ENCODE data around the gene OST4. TPM values are rescaled to one million over a fixed set of nuclear protein-coding genes. Genes with fewer than 3 reads are reported as not detected.

The OST4 gene
- total and polyA plus RNA-seq, 10 of the 15 experiments (the other 5 are each of a cell fraction or from before 2014, with no cell fraction given): 270 to 1,543 (median 523) TPM

GRCh38 chr2:27049422-27050280 lies 21.8 kb downstream of the OST4 start (continued):
- no peak; the same call in 1 of the 2 replicates for TF ChIP-seq MXI1 (IDR thresholded peaks at IDR 0.05; ENCODE audit: low read depth, low read length)
- peak; percentile 45 for TF ChIP-seq RUNX3 (IDR thresholded peaks at IDR 0.05; ENCODE audit: low read length)
- peak; percentile 62 for TF ChIP-seq MAX (IDR thresholded peaks at IDR 0.05; ENCODE audit: low read depth, low read length)
- TF ChIP-seq EP300 (IDR thresholded peaks at IDR 0.05; ENCODE audit: borderline replicate concordance in 1 of 2, control insufficient read depth in 1 of 2, low read depth in 2 of 2, low read length in 2 of 2): no peak

- ChIA-PET POLR2A (interaction anchor here (0.8 to 1.4 kb wide), 3 partner anchors 8 to 10 kb away, joined by 4 read pairs; partner anchors contain the start of gene AGBL5), SMC1A (ENCODE audit: uncharacterized antibody, unreplicated experiment) (interaction anchor here (0.8 to 2.8 kb wide), 6 partner anchors 8 to 74 kb away, joined by 3 to 15 read pairs (median 4); partner anchors contain the start of genes AGBL5 and TMEM214), RAD21 (ENCODE audit: unreplicated experiment) (interaction anchor here (0.6 to 4.1 kb wide), 2 partner anchors 8 to 39 kb away, joined by 3 to 31 read pairs; partner anchors contain the start of gene AGBL5), CTCF (interaction anchor here (1.1 kb wide), 1 partner anchor 81 kb away, joined by 3 read pairs; no protein-coding TSS in a partner anchor)
- H4K20me1 ChIP-seq (ENCODE audit: control insufficient read depth, insufficient read depth): no peaks in the 10 kb centered on the region
- ATAC-seq (no peak), DNase-seq (ENCODE audit: low read depth, low spot score) (no peak), FAIRE-seq (peak; percentile 57)
- intact Hi-C loops (cut with micrococcal nuclease; ENCODE audit: unreplicated experiment) (no loop called here), in situ Hi-C loops (cut with MboI) (no loop called here)
- no peak overlapping the region for H3K4me3 ChIP-seq
- no peak overlapping the region for H3K4me2 ChIP-seq (ENCODE audit: control insufficient read depth, insufficient read depth)
- peaks cover 33% of the 10 kb centered on the region for H3K4me1 ChIP-seq (ENCODE audit: control insufficient read depth, insufficient read depth, low read length)
- no peaks in the 10 kb centered on the region for H3K79me2 ChIP-seq (ENCODE audit: control insufficient read depth, insufficient read depth, low read length)
- no peaks in the 10 kb centered on the region for H3K27me3 ChIP-seq (replicated peaks in 1 of 2; ENCODE audit: control insufficient read depth in 2 of 2, insufficient read depth in 2 of 2, low read length in 1 of 2)
- BruUV-seq (replicated peaks): no TSS peak
- H3K9me3 ChIP-seq (replicated peaks; ENCODE audit: control insufficient read depth, insufficient read depth, low read length): no peaks in the 10 kb centered on the region
- H3K36me3 ChIP-seq (ENCODE audit: control insufficient read depth in 2 of 2, insufficient read depth in 2 of 2, low read length in 1 of 2): peaks cover 22 to 27% of the 10 kb centered on the region in 2 experiments
- H2AFZ ChIP-seq (ENCODE audit: control insufficient read depth, low read depth, low read length): no peak overlapping the region
- TF ChIP-seq POLR2A (IDR thresholded peaks at IDR 0.05; ENCODE audit: low read depth, low read length) (peak; percentile 54; the same call in 1 of the 2 replicates), YBX1 (IDR thresholded peaks at IDR 0.05) (no peak), SIX5 (IDR thresholded peaks at IDR 0.05; ENCODE audit: low read depth, low read length, severe bottlenecking) (no peak)
- no peak overlapping the region for H3K27ac ChIP-seq (ENCODE audit: control insufficient read depth, insufficient read depth)
- 83% methylated on average over 7 of the region's 7 CpGs for WGBS (ENCODE audit: insufficient coverage, insufficient replicate concordance, low lambda C conversion rate, missing lambda C conversion rate)
- no peak overlapping the region for H3K9ac ChIP-seq (ENCODE audit: control insufficient read depth, insufficient read depth, low read length)
Measured at GRCh38 chr2:27042985-27043634, 28.3 kb downstream of the OST4 start.
